ENCODE data around the gene UQCRH. TPM values are rescaled to one million over a fixed set of nuclear protein-coding genes. Genes with fewer than 3 reads are reported as not detected.
"Not testable (repeated sequence)": the region's sequence is repeated elsewhere in the genome, so short reads cannot be mapped to it uniquely, and the experiment has no call there.

The UQCRH gene
- total RNA-seq, 1 donor from 2014 or later: 335 TPM

DNA sequence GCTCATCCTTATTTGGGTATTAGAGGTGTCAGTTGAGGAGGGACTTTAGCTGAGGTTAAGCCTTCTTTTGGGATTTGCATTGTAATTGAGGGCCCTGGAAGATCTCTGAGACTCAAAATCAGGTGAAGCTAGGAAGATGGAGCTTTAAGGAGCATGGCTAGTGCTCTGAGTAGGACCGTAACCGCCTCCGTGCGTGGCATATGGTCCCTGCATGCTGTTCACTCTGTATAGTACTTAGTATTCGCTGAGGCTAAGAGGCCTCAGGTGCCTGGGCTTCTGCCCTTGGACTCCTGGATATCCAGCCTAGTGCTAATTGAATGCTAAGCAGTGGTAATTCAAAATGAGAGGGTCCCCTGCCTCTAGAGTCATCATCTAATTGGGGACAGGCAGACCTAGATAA, 59.6 kb downstream of the UQCRH start:
- DNase-seq (ENCODE audit: extremely low spot score, unreplicated experiment): no peak
- Mint-ChIP-seq H3K9me3 (no peaks in the 10 kb centered on the region), H3K27ac (no peak overlapping the region)

DNA sequence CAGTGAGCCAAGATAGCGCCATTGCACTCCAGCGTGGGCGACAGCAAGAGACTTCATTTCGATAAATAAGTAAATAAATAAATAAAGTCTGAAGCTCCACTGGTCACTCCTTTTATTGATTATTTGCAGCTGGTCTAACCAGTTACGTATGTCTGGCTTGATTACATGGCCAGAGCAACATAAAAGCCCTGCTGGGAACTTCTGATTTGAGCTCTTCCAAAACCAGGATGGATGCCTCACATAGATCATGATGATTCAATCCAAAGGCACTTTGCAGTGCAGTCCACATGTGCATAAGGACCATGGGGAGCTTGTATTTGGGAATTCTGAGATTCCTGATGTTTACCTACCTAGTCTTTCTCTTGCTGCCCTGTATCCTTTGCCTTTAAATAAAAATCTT, 61.1 kb downstream of the UQCRH start:
- H3K27ac Mint-ChIP-seq: no peak overlapping the region
- no peak for DNase-seq (ENCODE audit: extremely low spot score, unreplicated experiment)
- no peak overlapping the region for H3K4me3 Mint-ChIP-seq
- peaks cover 4% of the 10 kb centered on the region for H3K4me1 Mint-ChIP-seq (ENCODE audit: unreplicated experiment)
- H3K27me3 Mint-ChIP-seq: no peaks in the 10 kb centered on the region
- TF ChIP-seq, protein P1, sequence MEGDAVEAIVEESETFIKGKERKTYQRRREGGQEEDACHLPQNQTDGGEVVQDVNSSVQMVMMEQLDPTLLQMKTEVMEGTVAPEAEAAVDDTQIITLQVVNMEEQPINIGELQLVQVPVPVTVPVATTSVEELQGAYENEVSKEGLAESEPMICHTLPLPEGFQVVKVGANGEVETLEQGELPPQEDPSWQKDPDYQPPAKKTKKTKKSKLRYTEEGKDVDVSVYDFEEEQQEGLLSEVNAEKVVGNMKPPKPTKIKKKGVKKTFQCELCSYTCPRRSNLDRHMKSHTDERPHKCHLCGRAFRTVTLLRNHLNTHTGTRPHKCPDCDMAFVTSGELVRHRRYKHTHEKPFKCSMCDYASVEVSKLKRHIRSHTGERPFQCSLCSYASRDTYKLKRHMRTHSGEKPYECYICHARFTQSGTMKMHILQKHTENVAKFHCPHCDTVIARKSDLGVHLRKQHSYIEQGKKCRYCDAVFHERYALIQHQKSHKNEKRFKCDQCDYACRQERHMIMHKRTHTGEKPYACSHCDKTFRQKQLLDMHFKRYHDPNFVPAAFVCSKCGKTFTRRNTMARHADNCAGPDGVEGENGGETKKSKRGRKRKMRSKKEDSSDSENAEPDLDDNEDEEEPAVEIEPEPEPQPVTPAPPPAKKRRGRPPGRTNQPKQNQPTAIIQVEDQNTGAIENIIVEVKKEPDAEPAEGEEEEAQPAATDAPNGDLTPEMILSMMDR (conservative IDR thresholded peaks at IDR 0.05): no peak
- no peaks in the 10 kb centered on the region for H3K9me3 Mint-ChIP-seq
- H3K36me3 Mint-ChIP-seq: peaks cover 31% of the 10 kb centered on the region

More for the DNA sequence above, 59.6 kb downstream of the UQCRH start:
- Mint-ChIP-seq H3K4me1 (ENCODE audit: unreplicated experiment) (no peaks in the 10 kb centered on the region), H3K27me3 (no peaks in the 10 kb centered on the region), H3K4me3 (no peak overlapping the region), H3K36me3 (peaks cover 25% of the 10 kb centered on the region)
- TF ChIP-seq, protein P1 (conservative IDR thresholded peaks at IDR 0.05): no peak

DNA sequence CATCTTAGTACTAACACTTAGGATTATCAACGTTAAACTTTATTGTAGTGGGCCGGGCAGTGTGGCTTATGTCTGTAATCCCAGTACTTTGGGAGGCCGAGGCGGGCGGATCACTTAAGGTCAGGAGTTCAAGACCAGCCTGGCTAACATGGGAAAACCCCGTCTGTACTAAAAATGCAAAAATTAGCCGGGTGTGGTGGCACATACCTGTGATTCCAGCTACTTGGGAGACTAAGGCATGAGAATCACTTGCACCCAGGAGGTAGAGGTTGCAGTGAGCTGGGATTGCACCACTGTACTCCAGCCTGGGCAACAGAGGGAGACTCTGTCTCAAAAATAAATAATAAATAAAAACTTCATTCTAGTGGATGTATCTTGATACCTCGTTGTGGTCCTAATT, 62.3 kb downstream of the UQCRH start:
- not testable (repeated sequence) for DNase-seq (ENCODE audit: extremely low spot score, unreplicated experiment); H3K4me1 Mint-ChIP-seq (ENCODE audit: unreplicated experiment); H3K27ac Mint-ChIP-seq; H3K4me3 Mint-ChIP-seq; H3K9me3 Mint-ChIP-seq; H3K27me3 Mint-ChIP-seq
- peaks cover 27% of the 10 kb centered on the region for H3K36me3 Mint-ChIP-seq

Other genes with a start within 250 kb of the UQCRH start
- gene PIK3R3, start 171.1 kb upstream of the UQCRH start, total RNA-seq (ENCODE audit: low replicate concordance): 14.0 and 47.5 TPM in 2 replicates
- 22.2 and 27.6 TPM in 2 replicates for gene TSPAN1, start 128.6 kb upstream of the UQCRH start, total RNA-seq (ENCODE audit: low replicate concordance)
- gene P3R3URF, start 127.2 kb upstream of the UQCRH start, total RNA-seq (ENCODE audit: low replicate concordance): not detected in 2 replicates
- 50.7 and 74.0 TPM in 2 replicates for gene POMGNT1, start 105.3 kb upstream of the UQCRH start, total RNA-seq (ENCODE audit: low replicate concordance)
- gene LURAP1, start 100.4 kb upstream of the UQCRH start, total RNA-seq (ENCODE audit: low replicate concordance): 0.48 and 2.8 TPM in 2 replicates
- gene RAD54L, start 55.9 kb upstream of the UQCRH start, total RNA-seq (ENCODE audit: low replicate concordance): 9.6 and 22.9 TPM in 2 replicates
- gene LRRC41, start 82 bp upstream of the UQCRH start, total RNA-seq (ENCODE audit: low replicate concordance): 85.6 and 89.9 TPM in 2 replicates
- gene NSUN4, start 37.1 kb downstream of the UQCRH start, total RNA-seq (ENCODE audit: low replicate concordance): 22.4 and 26.6 TPM in 2 replicates
- 30.8 and 32.0 TPM in 2 replicates for gene FAAH, start 90.6 kb downstream of the UQCRH start, total RNA-seq (ENCODE audit: low replicate concordance)
- gene DMBX1, start 186.1 kb downstream of the UQCRH start, total RNA-seq (ENCODE audit: low replicate concordance): 0.10 TPM in 1 of 2 replicates, not detected in the other
- not detected in 2 replicates for gene KNCN, start 247.9 kb downstream of the UQCRH start, total RNA-seq (ENCODE audit: low replicate concordance)

Data from type B pancreatic cell (in vitro differentiated cells).